ENCODE results near the gene LKAAEAR1.

LKAAEAR1 gene

GRCh38 chr20:64068386-64069208 lies 15.6 kb downstream of the LKAAEAR1 start:
- no peak for DNase-seq (ENCODE audit: low read depth in 2 of 2, low spot score in 1 of 2)

GRCh38 chr20:64067733-64068307 lies 16.4 kb downstream of the LKAAEAR1 start:
- DNase-seq (ENCODE audit: low read depth in 2 of 2, low spot score in 1 of 2): no peak

- no peak for DNase-seq (ENCODE audit: low read depth in 2 of 2, low spot score in 1 of 2)
These were observed 17.1 kb downstream of the LKAAEAR1 start for GRCh38 chr20:64067005-64067632.

GRCh38 chr20:64065974-64066343 lies 18.2 kb downstream of the LKAAEAR1 start:
- peak in 1 of 2 donors; percentile 23 for DNase-seq (ENCODE audit: low read depth in 2 of 2, low spot score in 1 of 2)

- no peak for DNase-seq (ENCODE audit: low read depth in 2 of 2, low spot score in 1 of 2)
These were observed 18.9 kb downstream of the LKAAEAR1 start for GRCh38 chr20:64065062-64065973.

DNA sequence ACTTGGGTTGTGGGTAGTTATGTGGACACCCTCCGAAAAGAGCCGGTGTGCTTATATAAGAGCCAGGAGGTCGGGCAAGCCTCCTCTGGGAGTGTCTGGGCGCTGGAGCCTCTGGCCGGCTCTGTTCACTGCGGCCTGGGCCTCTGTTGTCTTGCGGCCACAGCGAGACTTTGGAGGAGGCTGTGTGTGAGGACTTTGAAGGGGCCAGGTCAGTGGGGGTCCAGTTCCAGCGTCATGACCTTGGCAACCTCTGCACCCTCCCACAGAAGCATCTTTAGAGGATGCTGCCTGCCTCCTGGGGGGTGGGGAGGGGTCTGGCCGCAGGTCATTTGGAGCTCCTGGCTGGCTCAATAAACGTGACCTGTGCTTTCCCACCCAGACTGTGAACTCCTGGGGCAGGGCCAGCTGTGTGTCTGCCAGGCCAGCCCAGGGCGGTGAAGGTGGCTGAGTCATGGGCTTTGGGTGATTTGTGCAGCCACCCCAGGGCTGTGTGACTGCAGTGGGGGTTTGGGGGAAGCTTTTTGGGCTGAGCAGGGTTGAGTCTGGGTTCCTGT lies 20.0 kb downstream of the LKAAEAR1 start:
- no peak for DNase-seq (ENCODE audit: low read depth in 2 of 2, low spot score in 1 of 2)

DNA sequence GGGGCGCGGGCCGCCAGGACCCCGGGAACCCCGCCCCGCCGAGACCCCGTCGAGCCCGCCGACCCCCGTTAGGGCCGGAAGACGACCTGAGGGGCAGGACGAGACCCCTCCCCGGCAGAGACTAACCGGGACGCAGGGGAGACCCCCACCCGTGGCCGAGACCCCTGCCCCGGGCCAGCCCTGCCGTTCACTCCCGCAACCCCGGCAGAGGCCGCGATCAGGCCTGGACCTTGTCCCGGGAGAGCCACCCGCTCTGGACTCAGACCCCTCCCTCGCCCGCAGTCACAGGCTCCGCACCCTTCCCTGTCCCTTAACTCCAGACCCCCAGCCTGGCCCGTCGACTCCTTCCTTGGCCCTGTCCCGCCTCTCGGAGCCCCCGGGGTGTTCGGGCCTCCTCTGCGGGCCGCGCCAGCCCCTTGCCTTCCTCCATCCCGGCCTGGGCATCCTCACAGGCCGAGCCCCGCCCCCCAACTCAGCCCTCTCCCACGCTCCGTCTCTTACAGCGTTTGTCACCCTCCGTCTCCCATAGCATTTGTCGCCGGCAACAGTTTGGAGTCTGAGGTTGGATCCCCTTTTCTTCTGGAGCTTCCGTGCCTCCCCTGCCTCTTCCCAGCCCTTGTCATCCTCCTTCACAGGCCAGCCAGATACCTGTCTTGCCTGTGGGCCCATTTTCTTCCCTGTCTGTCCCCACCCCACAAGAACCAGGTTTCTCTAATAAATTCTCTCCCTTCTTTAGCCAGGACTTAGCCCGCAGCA lies 20.6 kb downstream of the LKAAEAR1 start:
- no peak for DNase-seq (ENCODE audit: low read depth in 2 of 2, low spot score in 1 of 2)

DNA sequence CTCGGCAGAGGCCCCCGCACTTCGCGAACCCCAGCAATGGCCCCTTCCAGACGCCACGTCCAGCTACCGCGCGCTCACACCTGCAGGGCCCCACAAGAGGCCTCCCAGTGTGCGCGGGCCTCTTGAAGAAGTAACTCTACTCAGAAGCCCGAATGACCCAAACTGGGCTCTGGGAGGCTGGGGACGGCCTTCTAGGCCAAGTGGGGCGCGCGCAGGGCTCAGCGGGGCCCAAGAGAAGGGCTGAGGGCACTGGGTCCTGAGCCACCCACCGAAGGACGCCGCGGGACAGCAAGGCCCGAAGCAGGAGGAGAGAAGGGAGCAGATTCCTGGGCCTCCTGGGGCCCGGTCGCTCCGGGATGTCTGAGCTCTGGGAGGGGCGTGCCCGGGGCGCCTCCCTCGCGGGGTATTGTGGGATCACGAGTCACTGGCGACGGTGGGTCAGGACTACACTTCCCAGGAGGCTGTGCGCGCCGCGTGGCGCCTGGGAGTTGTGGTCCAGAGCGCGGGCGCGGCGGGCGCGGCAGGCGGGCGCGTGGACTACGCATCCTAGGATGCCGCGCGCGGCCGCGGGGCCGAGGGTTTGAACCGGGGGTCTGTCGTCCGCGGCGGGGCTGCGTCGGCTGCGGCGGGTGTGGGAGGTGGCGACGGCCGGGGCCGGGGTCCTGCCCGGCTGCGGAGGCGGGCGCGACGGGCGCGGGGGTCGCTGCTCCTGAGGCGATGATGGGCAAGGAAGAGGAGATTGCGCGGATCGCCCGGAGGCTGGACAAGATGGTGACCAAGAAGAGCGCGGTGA lies 21.4 kb downstream of the LKAAEAR1 start, which contains the start of gene TCEA2:
TCEA2 (plus strand) TSS at position 603 of the 793 bp plus-strand sequence; CDS start at position 718, 115 bp downstream.
- peak; percentile 82 to 92 for DNase-seq (ENCODE audit: low read depth in 2 of 2, low spot score in 1 of 2)

GRCh38 chr20:64062276-64062595 lies 22.0 kb downstream of the LKAAEAR1 start:
- no peak for DNase-seq (ENCODE audit: low read depth in 2 of 2, low spot score in 1 of 2)

DNA sequence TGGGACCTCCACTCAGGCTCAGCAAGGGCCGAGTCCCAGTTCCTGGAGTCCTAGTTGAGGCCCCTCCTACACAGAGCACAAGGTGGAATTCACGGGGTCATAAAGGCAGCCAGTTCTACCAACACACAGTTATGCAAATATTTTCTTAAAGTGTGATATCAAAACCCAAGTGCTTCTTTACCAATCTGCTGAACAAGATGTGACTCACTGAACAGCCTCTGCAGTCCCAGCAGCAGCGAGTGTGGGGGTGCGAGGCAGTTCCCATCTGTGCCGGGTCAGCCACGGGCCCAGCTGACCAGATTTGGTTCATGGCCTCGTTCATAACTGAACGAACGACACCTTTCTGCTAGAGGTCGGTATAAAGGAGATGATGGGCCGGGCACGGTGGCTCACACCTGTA lies 25.7 kb downstream of the LKAAEAR1 start:
- DNase-seq (ENCODE audit: low read depth in 2 of 2, low spot score in 1 of 2): no peak

DNA sequence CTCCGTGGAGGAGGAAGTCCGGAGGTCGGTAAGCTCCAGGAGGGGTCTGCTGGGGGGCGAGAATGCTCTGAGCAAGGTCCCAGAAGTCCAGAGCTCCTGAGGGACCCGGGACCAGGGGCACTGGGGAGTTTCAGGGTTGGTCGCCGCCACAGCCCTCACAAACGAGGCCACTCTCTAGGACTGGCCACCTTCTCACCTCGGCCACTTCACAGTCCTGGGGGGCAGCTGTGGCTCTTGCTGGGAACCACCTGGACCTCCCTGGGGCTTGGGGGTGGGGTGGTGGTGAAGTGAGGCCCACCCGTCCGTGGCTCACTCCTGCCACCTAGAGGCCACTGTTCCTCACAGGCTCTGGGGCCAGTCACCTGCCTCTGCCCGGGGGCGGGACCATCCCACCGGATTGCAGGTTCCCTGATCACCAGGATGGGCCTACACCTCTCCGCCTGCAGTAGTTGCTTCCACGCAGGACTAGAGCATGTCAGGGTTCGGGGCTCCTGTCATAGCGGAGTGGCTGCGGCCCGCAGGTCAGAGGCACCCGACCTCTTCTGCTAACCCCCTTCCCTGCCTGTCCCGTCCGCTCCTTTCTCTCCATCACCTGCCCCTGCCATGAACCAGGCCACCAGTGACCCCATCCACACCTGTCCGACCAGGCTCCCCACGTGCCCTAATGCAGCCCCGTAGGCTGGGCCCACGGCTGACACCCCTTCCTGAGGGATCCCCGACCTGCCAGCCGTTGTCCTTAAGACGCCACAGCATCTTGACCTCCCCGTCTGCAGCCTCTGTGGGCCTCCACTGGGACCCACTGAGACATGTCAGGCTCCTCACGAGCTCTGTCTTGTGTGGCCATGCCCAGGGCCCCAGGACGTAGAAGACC lies 26.3 kb downstream of the LKAAEAR1 start:
- peak; percentile 57 to 71 for DNase-seq (ENCODE audit: low read depth in 2 of 2, low spot score in 1 of 2)

- DNase-seq (ENCODE audit: low read depth in 2 of 2, low spot score in 1 of 2): no peak
These were observed 27.1 kb downstream of the LKAAEAR1 start for GRCh38 chr20:64056889-64057627.

- DNase-seq (ENCODE audit: low read depth in 2 of 2, low spot score in 1 of 2): no peak
These were observed 27.6 kb downstream of the LKAAEAR1 start for GRCh38 chr20:64056639-64056888.

- no peak for DNase-seq (ENCODE audit: low read depth in 2 of 2, low spot score in 1 of 2)
These were observed 28.1 kb downstream of the LKAAEAR1 start for GRCh38 chr20:64055893-64056638.

GRCh38 chr20:64055396-64055892 lies 28.8 kb downstream of the LKAAEAR1 start:
- no peak for DNase-seq (ENCODE audit: low read depth in 2 of 2, low spot score in 1 of 2)

DNA sequence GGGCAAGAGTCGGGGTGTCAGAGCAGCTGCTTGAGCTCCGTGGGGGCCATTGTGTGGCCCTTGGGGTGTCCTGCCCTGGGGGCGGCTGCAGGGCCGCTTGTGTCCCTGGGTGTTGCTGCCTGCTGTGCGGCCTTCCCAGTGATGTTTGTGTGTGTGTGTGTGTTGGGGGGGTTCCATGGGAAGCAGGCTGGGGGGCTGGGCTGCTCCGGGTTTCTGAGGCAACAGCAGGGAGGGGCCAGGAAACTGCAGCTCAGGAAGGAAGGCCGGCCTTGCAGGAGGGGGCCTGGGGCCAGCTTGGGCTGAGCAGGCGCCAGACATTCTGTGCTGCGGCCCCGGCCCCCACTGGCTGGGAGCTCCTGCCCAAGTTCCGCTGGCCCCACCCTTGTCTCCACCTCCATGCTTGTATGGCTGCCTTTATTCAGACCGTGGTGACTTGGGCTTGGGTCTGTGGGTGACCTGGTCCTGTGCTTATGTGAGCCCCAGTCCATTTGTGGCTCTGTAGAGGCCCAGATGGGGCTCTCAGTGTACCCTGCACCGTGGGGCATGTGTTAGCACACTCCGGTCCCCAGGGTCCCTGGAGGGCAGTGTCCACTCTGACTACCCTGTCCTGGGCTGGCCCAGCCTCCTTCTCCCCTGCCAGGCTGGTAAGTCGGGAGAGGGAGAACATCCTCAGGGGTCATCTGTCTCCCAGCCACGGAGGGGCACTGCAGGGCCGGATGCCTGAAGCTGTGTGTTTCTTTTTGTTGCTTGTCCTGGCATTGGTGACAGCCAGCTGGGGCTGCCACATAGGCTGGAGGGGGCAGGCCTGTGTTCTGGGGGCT lies 30.1 kb downstream of the LKAAEAR1 start:
- no peak for DNase-seq (ENCODE audit: low read depth in 2 of 2, low spot score in 1 of 2)

Measured in stimulated activated CD8-positive, alpha-beta memory T cell treated with anti-CD3 and anti-CD28 coated beads, Interleukin-4, amount 100 ng/mL, for 4 hours (primary cell).